Activated CD4-positive, alpha-beta memory T cell treated with anti-CD3 and anti-CD28 coated beads, Interleukin-2, amount 10 ng/mL, durations not matched to agents 7 days and 5 days (primary cell): Measurements from ENCODE around the gene TTC33. TPM values are rescaled to one million over a fixed set of nuclear protein-coding genes. Genes with fewer than 3 reads are reported as not detected.

Experiments used
- CTCF ChIA-PET: fragments of 350-600 bp; sonication (Branson Sonifier 250); formaldehyde crosslinking; loops from one replicate; lab custom pipeline; 2021; ENCODE audit warnings: antibody characterized with exemption, inconsistent platforms; lab: Charles Lee
- POLR2A ChIA-PET: fragments of 350-600 bp; sonication (Branson Sonifier 250); formaldehyde crosslinking; loops from one replicate; lab custom pipeline; 2021; ENCODE audit warnings: antibody characterized with exemption; lab: Charles Lee
- DNase-seq: peaks from one replicate; pipeline ENCODE4 v3.0.0-alpha.2; 2020
- H3K27ac Mint-ChIP-seq: one replicate; pipeline ENCODE4 v1.8.0; 2021; ENCODE audit warnings: mild to moderate bottlenecking, mixed read lengths
- H3K27me3 Mint-ChIP-seq: one replicate; pipeline ENCODE4 v1.8.0; 2021; ENCODE audit warnings: mixed read lengths
- H3K36me3 Mint-ChIP-seq: one replicate; pipeline ENCODE4 v1.8.0; 2021; ENCODE audit warnings: low read depth, mixed read lengths
- H3K4me1 Mint-ChIP-seq: one replicate; pipeline ENCODE4 v1.8.0; 2021; ENCODE audit warnings: mixed read lengths
- H3K4me3 Mint-ChIP-seq: one replicate; pipeline ENCODE4 v1.8.0; 2021; ENCODE audit warnings: mild to moderate bottlenecking, mixed read lengths
- H3K9me3 Mint-ChIP-seq: one replicate; pipeline ENCODE4 v1.8.0; 2021; ENCODE audit warnings: mixed read lengths
- total RNA-seq, 2 experiments: library from RNA; stranded (reverse); gene quantifications; one replicate each; pipeline ENCODE4 v1.2.3, GENCODE V29; 2021

The TTC33 gene
- total RNA-seq, 2 experiments from 2014 or later = 19.6 to 19.9 TPM

- CTCF ChIA-PET = no interaction called here
Observed at GRCh38 chr5:40483316-40483715, 272.4 kb downstream of the TTC33 start.

GRCh38 chr5:40481241-40481640 lies 274.5 kb downstream of the TTC33 start:
- Mint-ChIP-seq H3K27ac (no peak overlapping the region), H3K4me3 (no peak overlapping the region), H3K4me1 (peaks cover 55% of the 10 kb centered on the region), H3K9me3 (no peaks in the 10 kb centered on the region), H3K36me3 (peaks cover 4% of the 10 kb centered on the region), H3K27me3 (no peaks in the 10 kb centered on the region)
- CTCF ChIA-PET = no interaction called here
- POLR2A ChIA-PET = interaction anchor here (1.0 to 1.4 kb wide), 3 partner anchors 9 to 203 kb away, joined by 3 to 6 read pairs (median 3); no protein-coding TSS in a partner anchor
- DNase-seq = no peak

More at GRCh38 chr5:40483316-40483715, 272.4 kb downstream of the TTC33 start:
- Mint-ChIP-seq H3K27ac (no peak overlapping the region), H3K4me3 (no peak overlapping the region), H3K4me1 (peaks cover 76% of the 10 kb centered on the region), H3K27me3 (no peaks in the 10 kb centered on the region), H3K9me3 (no peaks in the 10 kb centered on the region), H3K36me3 (peaks cover 6% of the 10 kb centered on the region)
- POLR2A ChIA-PET = interaction anchor here (1.1 to 1.3 kb wide), 2 partner anchors 46 to 197 kb away, joined by 3 to 4 read pairs; no protein-coding TSS in a partner anchor
- no peak for DNase-seq

- Mint-ChIP-seq H3K27me3 (no peaks in the 10 kb centered on the region), H3K4me1 (peaks cover 49% of the 10 kb centered on the region), H3K27ac (peak overlapping the region; percentile 4), H3K36me3 (peaks cover 4% of the 10 kb centered on the region), H3K9me3 (peaks cover 4% of the 10 kb centered on the region), H3K4me3 (no peak overlapping the region)
- CTCF ChIA-PET = no interaction called here
- DNase-seq = peak; percentile 62
- POLR2A ChIA-PET = interaction anchor here (0.6 to 1.4 kb wide), 8 partner anchors 10 to 394 kb away, joined by 3 to 6 read pairs (median 3); no protein-coding TSS in a partner anchor
Observed at GRCh38 chr5:40480392-40480791, 275.4 kb downstream of the TTC33 start.

GRCh38 chr5:40479939-40480338 lies 275.8 kb downstream of the TTC33 start:
- CTCF ChIA-PET = no interaction called here
- H3K36me3 Mint-ChIP-seq = peaks cover 4% of the 10 kb centered on the region
- peaks cover 44% of the 10 kb centered on the region for H3K4me1 Mint-ChIP-seq
- H3K27me3 Mint-ChIP-seq = no peaks in the 10 kb centered on the region
- POLR2A ChIA-PET = interaction anchor here (0.7 to 1.4 kb wide), 6 partner anchors 10 to 393 kb away, joined by 3 to 6 read pairs (median 3); no protein-coding TSS in a partner anchor
- peak overlapping the region; percentile 4 for H3K27ac Mint-ChIP-seq
- no peak overlapping the region for H3K4me3 Mint-ChIP-seq
- peaks cover 4% of the 10 kb centered on the region for H3K9me3 Mint-ChIP-seq
- no peak for DNase-seq

- ChIA-PET POLR2A (no interaction called here), CTCF (no interaction called here)
- Mint-ChIP-seq H3K27ac (no peak overlapping the region), H3K4me3 (no peak overlapping the region), H3K36me3 (peaks cover 4% of the 10 kb centered on the region), H3K27me3 (no peaks in the 10 kb centered on the region), H3K4me1 (peaks cover 32% of the 10 kb centered on the region), H3K9me3 (peaks cover 4% of the 10 kb centered on the region)
- DNase-seq = no peak
Observed at GRCh38 chr5:40478766-40479165, 277.0 kb downstream of the TTC33 start.

GRCh38 chr5:40477856-40478546 lies 277.8 kb downstream of the TTC33 start:
- POLR2A ChIA-PET = no interaction called here

GRCh38 chr5:40475561-40475960 lies 280.2 kb downstream of the TTC33 start:
- POLR2A ChIA-PET = no interaction called here
- H3K9me3 Mint-ChIP-seq = peaks cover 19% of the 10 kb centered on the region
- CTCF ChIA-PET = no interaction called here

More at GRCh38 chr5:40477856-40478546, 277.8 kb downstream of the TTC33 start:
- H3K27ac Mint-ChIP-seq = no peak overlapping the region
- no peak for DNase-seq
- CTCF ChIA-PET = no interaction called here
- peaks cover 7% of the 10 kb centered on the region for H3K36me3 Mint-ChIP-seq
- no peaks in the 10 kb centered on the region for H3K27me3 Mint-ChIP-seq
- no peak overlapping the region for H3K4me3 Mint-ChIP-seq
- peaks cover 27% of the 10 kb centered on the region for H3K4me1 Mint-ChIP-seq
- H3K9me3 Mint-ChIP-seq = peaks cover 10% of the 10 kb centered on the region

GRCh38 chr5:40474250-40474649 lies 281.5 kb downstream of the TTC33 start:
- no peaks in the 10 kb centered on the region for H3K27me3 Mint-ChIP-seq
- POLR2A ChIA-PET = no interaction called here
- peaks cover 18% of the 10 kb centered on the region for H3K36me3 Mint-ChIP-seq
- peaks cover 1% of the 10 kb centered on the region for H3K4me1 Mint-ChIP-seq
- peaks cover 19% of the 10 kb centered on the region for H3K9me3 Mint-ChIP-seq
- no peak for DNase-seq
- H3K4me3 Mint-ChIP-seq = no peak overlapping the region
- no peak overlapping the region for H3K27ac Mint-ChIP-seq
- CTCF ChIA-PET = interaction anchor here (1.1 kb wide), 1 partner anchor 32 kb away, joined by 3 read pairs; no protein-coding TSS in a partner anchor

More at GRCh38 chr5:40475561-40475960, 280.2 kb downstream of the TTC33 start:
- H3K27me3 Mint-ChIP-seq = no peaks in the 10 kb centered on the region
- H3K4me1 Mint-ChIP-seq = peaks cover 13% of the 10 kb centered on the region
- no peak for DNase-seq
- peaks cover 16% of the 10 kb centered on the region for H3K36me3 Mint-ChIP-seq
- H3K4me3 Mint-ChIP-seq = no peak overlapping the region
- no peak overlapping the region for H3K27ac Mint-ChIP-seq

GRCh38 chr5:40465416-40465815 lies 290.3 kb downstream of the TTC33 start:
- no peak overlapping the region for H3K27ac Mint-ChIP-seq
- H3K9me3 Mint-ChIP-seq = peaks cover 5% of the 10 kb centered on the region
- CTCF ChIA-PET = interaction anchor here (0.5 kb wide), 1 partner anchor 303 kb away, joined by 4 read pairs; no protein-coding TSS in a partner anchor
- no peaks in the 10 kb centered on the region for H3K27me3 Mint-ChIP-seq
- DNase-seq = no peak
- no peak overlapping the region for H3K4me3 Mint-ChIP-seq
- no peaks in the 10 kb centered on the region for H3K4me1 Mint-ChIP-seq
- peaks cover 10% of the 10 kb centered on the region for H3K36me3 Mint-ChIP-seq
- POLR2A ChIA-PET = interaction anchor here (1.0 kb wide), 1 partner anchor 24 kb away, joined by 3 read pairs; no protein-coding TSS in a partner anchor

GRCh38 chr5:40464511-40464910 lies 291.2 kb downstream of the TTC33 start:
- ChIA-PET CTCF (no interaction called here), POLR2A (interaction anchor here (1.0 kb wide), 1 partner anchor 23 kb away, joined by 3 read pairs; no protein-coding TSS in a partner anchor)
- Mint-ChIP-seq H3K27ac (no peak overlapping the region), H3K9me3 (peaks cover 9% of the 10 kb centered on the region), H3K36me3 (peaks cover 12% of the 10 kb centered on the region), H3K4me3 (no peak overlapping the region), H3K27me3 (no peaks in the 10 kb centered on the region), H3K4me1 (no peaks in the 10 kb centered on the region)
- no peak for DNase-seq

Other genes with a start within 250 kb of the TTC33 start
- gene PTGER4, start 76.0 kb downstream of the TTC33 start, total RNA-seq = 10 to 100 TPM; 51.0 to 54.1 TPM
- 10 to 100 TPM; 76.6 to 77.7 TPM for gene PRKAA1, start 42.4 kb upstream of the TTC33 start, total RNA-seq
- gene RPL37, start 79.3 kb upstream of the TTC33 start, total RNA-seq = 1,000 to 10,000 TPM; 1,494 to 1,565 TPM
- 1 to 10 TPM; 4.4 to 4.6 TPM for gene CARD6, start 85.4 kb upstream of the TTC33 start, total RNA-seq
- gene C7, start 153.5 kb upstream of the TTC33 start, total RNA-seq = not detected